GM18508 (cell line): Measurements from ENCODE around the gene GALE.
"Not testable (repeated sequence)": the region's sequence is repeated elsewhere in the genome, so short reads cannot be mapped to it uniquely, and the experiment has no call there.

Experiments used
- ATAC-seq: cut with Tn5 transposase; IDR thresholded peaks from one replicate; pipeline ENCODE4 v1.9.1; 2021; ENCODE audit warnings: moderate number of reproducible peaks; ENCODE audit not compliant: insufficient read depth, unreplicated experiment

GALE gene

GRCh38 chr1:23793861-23794731, 6.5 kb downstream of the GALE start:
- ATAC-seq = no peak

- ATAC-seq = no peak
Measured at GRCh38 chr1:23793018-23793781, 7.4 kb downstream of the GALE start.

- ATAC-seq = no peak
Measured at GRCh38 chr1:23792151-23792945, 8.2 kb downstream of the GALE start.

- ATAC-seq = no peak
Measured at GRCh38 chr1:23791516-23792047, 9.0 kb downstream of the GALE start.

GRCh38 chr1:23790696-23791515, 9.6 kb downstream of the GALE start, which contains the start of gene LYPLA2:
TSS of gene LYPLA2 (plus strand) at chr1:23791145. CDS start at chr1:23792683, 1,538 bp downstream.
- ATAC-seq = no peak

- ATAC-seq = no peak
Measured at GRCh38 chr1:23788695-23789094, 11.9 kb downstream of the GALE start.

GRCh38 chr1:23787701-23788100, 12.9 kb downstream of the GALE start:
- ATAC-seq = no peak

- no peak for ATAC-seq
Measured at GRCh38 chr1:23784846-23785245, 15.7 kb downstream of the GALE start.

GRCh38 chr1:23783141-23783540, 17.4 kb downstream of the GALE start:
- not testable (repeated sequence) for ATAC-seq

- ATAC-seq = no peak
Measured at GRCh38 chr1:23779826-23780371, 20.7 kb downstream of the GALE start.

GRCh38 chr1:23777979-23778814, 22.4 kb downstream of the GALE start, which contains the start of gene PITHD1:
TSS of gene PITHD1 (plus strand) at chr1:23778418. CDS start at chr1:23778516, 98 bp downstream.
- ATAC-seq = no peak

GRCh38 chr1:23776217-23776616, 24.3 kb downstream of the GALE start:
- ATAC-seq = no peak

- no peak for ATAC-seq
Measured at GRCh38 chr1:23774174-23774880, 26.2 kb downstream of the GALE start.

GRCh38 chr1:23772854-23773242, 27.7 kb downstream of the GALE start:
- ATAC-seq = no peak

- no peak for ATAC-seq
Measured at GRCh38 chr1:23772049-23772853, 28.3 kb downstream of the GALE start.

- ATAC-seq = no peak
Measured at GRCh38 chr1:23768733-23769132, 31.8 kb downstream of the GALE start.

- ATAC-seq = no peak
Measured at GRCh38 chr1:23763041-23763577, 37.4 kb downstream of the GALE start.
